Skeletal muscle tissue (tissue), 4 donors: ENCODE data around the gene ZNFX1. TPM values are rescaled to one million over a fixed set of nuclear protein-coding genes. Genes with fewer than 3 reads are reported as not detected.

Experiments used
- H3K27ac ChIP-seq: one replicate; pipeline ENCODE4 v1.7.0; 2013; ENCODE audit warnings: mild to moderate bottlenecking, low read depth, low read length, inconsistent platforms
- H3K27me3 ChIP-seq, 3 donors: one replicate each; pipeline ENCODE4 v1.7.0; 2013; ENCODE audit warnings: low read length in 3 of 3; ENCODE audit not compliant: control insufficient read depth in 3 of 3, insufficient read depth in 3 of 3
- H3K36me3 ChIP-seq, 3 donors: one replicate each; pipeline ENCODE4 v1.7.0; 2013; ENCODE audit warnings: low read length in 3 of 3; ENCODE audit not compliant: control insufficient read depth in 3 of 3, insufficient read depth in 3 of 3
- H3K4me1 ChIP-seq, 3 donors: one replicate each; pipeline ENCODE4 v1.7.0; 2013; ENCODE audit warnings: low read length in 3 of 3, mild to moderate bottlenecking in 3 of 3; ENCODE audit not compliant: control insufficient read depth in 3 of 3, insufficient read depth in 3 of 3
- H3K4me3 ChIP-seq, 3 donors: one replicate each; pipeline ENCODE4 v1.7.0; 2013; ENCODE audit warnings: low read length in 3 of 3
- H3K9ac ChIP-seq, 3 donors: one replicate each; pipeline ENCODE4 v1.7.0; 2013; ENCODE audit warnings: low read length in 3 of 3, mild to moderate bottlenecking in 3 of 3, moderate library complexity in 2 of 3, low read depth in 1 of 3
- H3K9me3 ChIP-seq, 3 donors: one replicate each; pipeline ENCODE4 v1.7.0; 2013; ENCODE audit warnings: low read length in 3 of 3; ENCODE audit not compliant: control insufficient read depth in 3 of 3
- total RNA-seq: library from RNA; depleted of rRNA; stranded (reverse); fragments of >200 nt; gene quantifications from one replicate; pipeline ENCODE4 v1.2.3, GENCODE V29; 2014
- donor health status: Osteomylitis.

The ZNFX1 gene
- total RNA-seq = 13.6 TPM

- Histone ChIP-seq H3K9me3 (no peaks in the 10 kb centered on the region), H3K4me1 (peaks cover 29 to 52% (median 39%) of the 10 kb centered on the region in 3 donors), H3K4me3 (peak within 1 kb of the TSS; percentile 98 to 99 (median 98)), H3K9ac (peak within 1 kb of the TSS; percentile 89 to 98 (median 97)), H3K27me3 (no peaks in the 10 kb centered on the region), H3K27ac (peak within 1 kb of the TSS; percentile 97), H3K36me3 (peaks cover 40 to 54% (median 42%) of the 10 kb centered on the region in 3 donors)
Measured at GRCh38 chr20:49278036-49278817, at the start of gene ZNFX1. TSS of gene ZNFX1 (minus strand) at chr20:49278057. CDS start at chr20:49275839, 2,218 bp downstream.

GRCh38 chr20:49326026-49326425 lies 48.2 kb upstream of the ZNFX1 start:
- Histone ChIP-seq H3K27me3 (peaks cover 16 to 20% (median 19%) of the 10 kb centered on the region in 3 donors), H3K4me3 (no peak overlapping the region), H3K9me3 (no peaks in the 10 kb centered on the region), H3K27ac (no peak overlapping the region), H3K4me1 (no peaks in the 10 kb centered on the region), H3K36me3 (no peaks in the 10 kb centered on the region), H3K9ac (no peak overlapping the region)

- H3K27ac ChIP-seq = no peak overlapping the region
- H3K9me3 ChIP-seq = no peaks in the 10 kb centered on the region
- peaks cover 28 to 33% (median 28%) of the 10 kb centered on the region in 3 donors for H3K27me3 ChIP-seq
- no peak overlapping the region for H3K4me3 ChIP-seq
- H3K9ac ChIP-seq = no peak overlapping the region
- H3K36me3 ChIP-seq = no peaks in the 10 kb centered on the region
- H3K4me1 ChIP-seq = peaks cover 1 to 2% (median 2%) of the 10 kb centered on the region in 3 donors
Measured at GRCh38 chr20:49324306-49324705, 46.4 kb upstream of the ZNFX1 start.

- H3K9me3 ChIP-seq = no peaks in the 10 kb centered on the region
- no peak overlapping the region for H3K27ac ChIP-seq
- peaks cover 32 to 34% (median 34%) of the 10 kb centered on the region in 3 donors for H3K27me3 ChIP-seq
- no peaks in the 10 kb centered on the region for H3K36me3 ChIP-seq
- H3K9ac ChIP-seq = no peak overlapping the region
- H3K4me1 ChIP-seq = peaks cover 7 to 8% (median 7%) of the 10 kb centered on the region in 3 donors
- H3K4me3 ChIP-seq = no peak overlapping the region
Measured at GRCh38 chr20:49323622-49324238, 45.9 kb upstream of the ZNFX1 start.

- no peaks in the 10 kb centered on the region for H3K9me3 ChIP-seq
- H3K4me1 ChIP-seq = peaks cover 14 to 15% (median 14%) of the 10 kb centered on the region in 3 donors
- no peak overlapping the region for H3K9ac ChIP-seq
- H3K27me3 ChIP-seq = peaks cover 34 to 42% (median 36%) of the 10 kb centered on the region in 3 donors
- no peak overlapping the region for H3K4me3 ChIP-seq
- H3K27ac ChIP-seq = no peak overlapping the region
- H3K36me3 ChIP-seq = no peaks in the 10 kb centered on the region
Measured at GRCh38 chr20:49320460-49320859, 42.6 kb upstream of the ZNFX1 start.

GRCh38 chr20:49319208-49319809 lies 41.5 kb upstream of the ZNFX1 start:
- no peaks in the 10 kb centered on the region for H3K9me3 ChIP-seq
- H3K27me3 ChIP-seq = peaks cover 34 to 39% (median 36%) of the 10 kb centered on the region in 3 donors
- H3K36me3 ChIP-seq = no peaks in the 10 kb centered on the region
- H3K4me1 ChIP-seq = peaks cover 14 to 15% (median 14%) of the 10 kb centered on the region in 3 donors
- no peak overlapping the region for H3K27ac ChIP-seq
- no peak overlapping the region for H3K9ac ChIP-seq
- H3K4me3 ChIP-seq = peak overlapping the region in 2 of 3 donors; percentile 56 to 73

GRCh38 chr20:49318430-49319207 lies 40.8 kb upstream of the ZNFX1 start:
- Histone ChIP-seq H3K9me3 (no peaks in the 10 kb centered on the region), H3K4me1 (peaks cover 14 to 15% (median 14%) of the 10 kb centered on the region in 3 donors), H3K27ac (no peak overlapping the region), H3K9ac (peak overlapping the region in 1 of 3 donors; percentile 16), H3K4me3 (peak overlapping the region; percentile 54 to 73 (median 56)), H3K36me3 (no peaks in the 10 kb centered on the region), H3K27me3 (peaks cover 34 to 37% (median 36%) of the 10 kb centered on the region in 3 donors)

GRCh38 chr20:49318091-49318429 lies 40.2 kb upstream of the ZNFX1 start:
- Histone ChIP-seq H3K27me3 (peaks cover 34 to 37% (median 36%) of the 10 kb centered on the region in 3 donors), H3K27ac (no peak overlapping the region), H3K4me1 (peaks cover 14 to 15% (median 14%) of the 10 kb centered on the region in 3 donors), H3K9me3 (no peaks in the 10 kb centered on the region), H3K36me3 (no peaks in the 10 kb centered on the region), H3K4me3 (peak overlapping the region in 2 of 3 donors; percentile 54 to 73), H3K9ac (no peak overlapping the region)

- Histone ChIP-seq H3K4me3 (no peak overlapping the region), H3K4me1 (peaks cover 14 to 15% (median 14%) of the 10 kb centered on the region in 3 donors), H3K36me3 (no peaks in the 10 kb centered on the region), H3K27ac (no peak overlapping the region), H3K9ac (no peak overlapping the region), H3K9me3 (no peaks in the 10 kb centered on the region), H3K27me3 (peaks cover 34 to 37% (median 36%) of the 10 kb centered on the region in 3 donors)
Measured at GRCh38 chr20:49316704-49317103, 38.8 kb upstream of the ZNFX1 start.
